GM13976 (cell line): ENCODE results near the gene SLC6A4.
"Not testable (repeated sequence)": the region's sequence is repeated elsewhere in the genome, so short reads cannot be mapped to it uniquely, and the experiment has no call there.

Source experiments
- DNase-seq: peaks from one replicate; pipeline ENCODE4 v3.0.0; 2012; ENCODE audit warnings: low spot score
- in situ Hi-C: fragments of 300-500 bp; cut with MboI; formaldehyde crosslinking; loops from one replicate; pipeline ENCODE4 v1.12.0; 2022; ENCODE audit warnings: low sequenced_read_pairs, mixed read lengths, inconsistent platforms; ENCODE audit not compliant: unreplicated experiment
- TF ChIP-seq, protein P1 (sequence below): IDR thresholded peaks from 2 replicates; pipeline ENCODE4 v1.5.1; 2012; ENCODE audit warnings: borderline replicate concordance, mild to moderate bottlenecking; ENCODE audit not compliant: insufficient read depth; ENCODE audit errors: extremely low read depth, missing control alignments, control extremely low read depth

SLC6A4 gene

GRCh38 chr17:30230596-30231125, 4.8 kb downstream of the SLC6A4 start:
- no peak for DNase-seq
- TF ChIP-seq, protein P1, sequence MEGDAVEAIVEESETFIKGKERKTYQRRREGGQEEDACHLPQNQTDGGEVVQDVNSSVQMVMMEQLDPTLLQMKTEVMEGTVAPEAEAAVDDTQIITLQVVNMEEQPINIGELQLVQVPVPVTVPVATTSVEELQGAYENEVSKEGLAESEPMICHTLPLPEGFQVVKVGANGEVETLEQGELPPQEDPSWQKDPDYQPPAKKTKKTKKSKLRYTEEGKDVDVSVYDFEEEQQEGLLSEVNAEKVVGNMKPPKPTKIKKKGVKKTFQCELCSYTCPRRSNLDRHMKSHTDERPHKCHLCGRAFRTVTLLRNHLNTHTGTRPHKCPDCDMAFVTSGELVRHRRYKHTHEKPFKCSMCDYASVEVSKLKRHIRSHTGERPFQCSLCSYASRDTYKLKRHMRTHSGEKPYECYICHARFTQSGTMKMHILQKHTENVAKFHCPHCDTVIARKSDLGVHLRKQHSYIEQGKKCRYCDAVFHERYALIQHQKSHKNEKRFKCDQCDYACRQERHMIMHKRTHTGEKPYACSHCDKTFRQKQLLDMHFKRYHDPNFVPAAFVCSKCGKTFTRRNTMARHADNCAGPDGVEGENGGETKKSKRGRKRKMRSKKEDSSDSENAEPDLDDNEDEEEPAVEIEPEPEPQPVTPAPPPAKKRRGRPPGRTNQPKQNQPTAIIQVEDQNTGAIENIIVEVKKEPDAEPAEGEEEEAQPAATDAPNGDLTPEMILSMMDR: no peak
- in situ Hi-C loops: no loop called here

- DNase-seq, in situ Hi-C loops: not testable (repeated sequence)
These were observed 5.5 kb downstream of the SLC6A4 start for GRCh38 chr17:30230009-30230408.

GRCh38 chr17:30229012-30229411, 6.5 kb downstream of the SLC6A4 start:
- no peak for DNase-seq
- TF ChIP-seq, protein P1: no peak
- in situ Hi-C loops: no loop called here

DNA sequence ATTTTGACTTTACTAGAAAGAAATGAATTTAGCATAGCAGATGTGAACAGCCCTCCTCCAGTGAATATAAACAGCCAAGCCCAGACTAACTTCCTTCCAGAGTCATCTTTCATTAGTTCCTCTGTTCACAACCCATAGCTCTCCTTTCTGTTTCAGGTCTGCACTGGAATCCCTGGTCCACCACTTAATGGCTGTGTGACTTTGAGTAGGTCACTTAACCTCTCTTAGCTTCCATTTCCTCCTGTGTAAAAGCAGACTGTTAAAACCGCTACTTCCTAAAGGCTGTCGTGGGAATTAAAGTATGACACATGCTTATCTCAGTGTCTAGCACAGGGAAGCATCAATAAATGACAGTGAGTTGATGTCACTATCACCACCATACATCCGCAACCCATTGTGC, 7.5 kb downstream of the SLC6A4 start:
- TF ChIP-seq, protein P1: no peak
- no peak for DNase-seq
- in situ Hi-C loops: no loop called here

- TF ChIP-seq, protein P1: no peak
- in situ Hi-C loops: no loop called here
- no peak for DNase-seq
These were observed 8.6 kb downstream of the SLC6A4 start for GRCh38 chr17:30226878-30227277.

DNA sequence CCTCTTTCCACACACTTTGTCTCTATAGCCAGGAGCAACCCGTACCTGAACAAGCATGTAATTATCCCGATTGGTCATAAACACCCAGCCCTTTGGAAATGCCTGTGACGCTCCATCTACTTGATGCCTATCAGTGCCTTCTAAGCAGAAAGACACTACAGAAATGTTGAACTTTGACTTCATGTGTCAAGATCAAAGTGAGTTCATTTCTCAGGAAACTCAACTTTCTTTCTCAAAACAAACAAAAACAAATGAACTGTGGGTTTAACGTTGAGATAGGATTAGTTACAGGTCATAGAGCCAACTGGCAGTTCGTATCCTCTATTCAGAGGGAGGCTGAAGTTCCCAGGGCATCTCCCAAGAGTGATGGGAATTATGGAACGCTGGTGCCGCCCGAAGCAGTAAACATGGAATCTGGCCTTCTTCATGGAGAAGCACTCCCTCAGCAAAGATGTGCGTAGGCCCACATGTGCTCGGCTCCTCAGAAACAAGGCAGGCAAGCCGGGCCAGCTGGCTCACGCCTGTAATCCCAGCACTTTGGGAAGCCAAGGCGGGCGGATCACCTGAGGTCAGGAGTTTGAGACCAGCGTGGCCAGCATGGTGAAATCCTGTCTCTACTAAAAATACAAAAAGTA, 9.5 kb downstream of the SLC6A4 start:
- TF ChIP-seq, protein P1: no peak
- in situ Hi-C loops: no loop called here
- DNase-seq: no peak

- TF ChIP-seq, protein P1: no peak
- in situ Hi-C loops: no loop called here
- DNase-seq: no peak
These were observed 10.4 kb downstream of the SLC6A4 start for GRCh38 chr17:30225112-30225511.
